ENCODE measurements around the gene ARMC2. TPM values are rescaled to one million over a fixed set of nuclear protein-coding genes. Genes with fewer than 3 reads are reported as not detected.

The ARMC2 gene
- total RNA-seq, 1 donor from 2014 or later: 5.2 TPM

DNA sequence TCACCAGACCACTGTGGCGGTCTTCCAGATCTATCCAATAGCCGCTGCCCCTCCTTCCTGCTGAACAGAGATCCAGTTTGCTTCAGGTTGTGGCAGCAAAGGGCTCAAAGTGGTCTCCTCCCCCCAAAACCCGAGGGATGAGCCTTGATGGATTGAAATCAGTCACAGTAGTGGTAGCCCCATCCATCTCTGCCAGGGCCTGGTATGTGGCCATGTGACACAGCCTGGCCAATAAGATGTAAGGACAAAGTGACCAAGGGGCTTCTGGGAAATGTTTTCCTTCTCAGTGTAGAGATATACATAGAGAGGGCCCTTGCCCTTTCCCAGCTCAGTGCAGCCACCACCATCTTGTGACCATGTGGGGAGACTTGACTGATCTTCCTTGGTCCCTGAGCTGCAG is 4.1 kb upstream of the ARMC2 start:
- Mint-ChIP-seq H3K27ac (ENCODE audit: unreplicated experiment) (no peak overlapping the region), H3K9me3 (ENCODE audit: unreplicated experiment) (no peaks in the 10 kb centered on the region), H3K27me3 (ENCODE audit: low read depth, unreplicated experiment) (peaks cover 16% of the 10 kb centered on the region), H3K4me3 (ENCODE audit: unreplicated experiment) (no peak overlapping the region), H3K36me3 (ENCODE audit: low read depth, unreplicated experiment) (no peaks in the 10 kb centered on the region), H3K4me1 (ENCODE audit: low read depth, unreplicated experiment) (peaks cover 3% of the 10 kb centered on the region)
- no peaks in the 10 kb centered on the region for H4K20me1 ChIP-seq (ENCODE audit: insufficient read depth, low read length)
- H3K27me3 ChIP-seq (ENCODE audit: insufficient read depth, low read length): peaks cover 2% of the 10 kb centered on the region
- H3K27ac ChIP-seq (ENCODE audit: low read depth, low read length): no peak overlapping the region
- no peaks in the 10 kb centered on the region for H3K9me3 ChIP-seq (ENCODE audit: insufficient read depth, low read depth, low read length)
- FAIRE-seq (no peak), DNase-seq (ENCODE audit: low read depth) (no peak)
- no peak overlapping the region for H3K4me3 ChIP-seq (ENCODE audit: insufficient read depth, low read depth, low read length)
- TF ChIP-seq EZH2 (IDR thresholded peaks at IDR 0.05; ENCODE audit: insufficient read depth, low read length): no peak
- TF ChIP-seq, protein P1, sequence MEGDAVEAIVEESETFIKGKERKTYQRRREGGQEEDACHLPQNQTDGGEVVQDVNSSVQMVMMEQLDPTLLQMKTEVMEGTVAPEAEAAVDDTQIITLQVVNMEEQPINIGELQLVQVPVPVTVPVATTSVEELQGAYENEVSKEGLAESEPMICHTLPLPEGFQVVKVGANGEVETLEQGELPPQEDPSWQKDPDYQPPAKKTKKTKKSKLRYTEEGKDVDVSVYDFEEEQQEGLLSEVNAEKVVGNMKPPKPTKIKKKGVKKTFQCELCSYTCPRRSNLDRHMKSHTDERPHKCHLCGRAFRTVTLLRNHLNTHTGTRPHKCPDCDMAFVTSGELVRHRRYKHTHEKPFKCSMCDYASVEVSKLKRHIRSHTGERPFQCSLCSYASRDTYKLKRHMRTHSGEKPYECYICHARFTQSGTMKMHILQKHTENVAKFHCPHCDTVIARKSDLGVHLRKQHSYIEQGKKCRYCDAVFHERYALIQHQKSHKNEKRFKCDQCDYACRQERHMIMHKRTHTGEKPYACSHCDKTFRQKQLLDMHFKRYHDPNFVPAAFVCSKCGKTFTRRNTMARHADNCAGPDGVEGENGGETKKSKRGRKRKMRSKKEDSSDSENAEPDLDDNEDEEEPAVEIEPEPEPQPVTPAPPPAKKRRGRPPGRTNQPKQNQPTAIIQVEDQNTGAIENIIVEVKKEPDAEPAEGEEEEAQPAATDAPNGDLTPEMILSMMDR (IDR thresholded peaks at IDR 0.05; ENCODE audit: insufficient read depth, low read depth, low read length): no peak
- no peak overlapping the region for H3K9ac ChIP-seq (ENCODE audit: low read length)
- H3K36me3 ChIP-seq (ENCODE audit: insufficient read depth, low read length): no peaks in the 10 kb centered on the region
- H2AFZ ChIP-seq (ENCODE audit: low read depth, low read length): no peak overlapping the region
- peaks cover 5% of the 10 kb centered on the region for H3K79me2 ChIP-seq (ENCODE audit: insufficient read depth, low read length)
- peaks cover 3% of the 10 kb centered on the region for H3K4me1 ChIP-seq (ENCODE audit: insufficient read depth, low read length)
- H3K4me2 ChIP-seq (ENCODE audit: low read length): no peak overlapping the region

DNA sequence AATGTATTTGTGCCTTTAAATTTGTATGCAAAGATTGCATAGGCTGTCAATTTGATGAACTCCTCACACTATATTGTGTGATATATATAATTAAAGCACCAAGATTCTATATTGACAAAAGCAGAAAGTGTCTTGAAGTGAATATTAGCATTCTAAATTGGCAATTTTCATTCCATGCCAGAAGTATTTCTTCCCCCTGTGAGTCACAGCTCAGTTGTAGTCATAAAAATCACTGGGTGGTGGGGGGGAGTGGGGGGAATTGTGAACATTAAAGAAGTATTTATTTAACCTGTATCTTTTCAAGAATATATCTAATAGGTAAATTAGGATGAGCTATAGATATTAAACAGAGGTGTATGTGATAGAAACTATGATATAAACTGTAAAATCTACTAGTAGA is 3.1 kb upstream of the ARMC2 start:
- H3K4me1 Mint-ChIP-seq (ENCODE audit: low read depth, unreplicated experiment): peaks cover 3% of the 10 kb centered on the region
- no peak for FAIRE-seq
- H3K27me3 Mint-ChIP-seq (ENCODE audit: low read depth, unreplicated experiment): peaks cover 12% of the 10 kb centered on the region
- no peaks in the 10 kb centered on the region for H3K36me3 ChIP-seq (ENCODE audit: insufficient read depth, low read length)
- peaks cover 5% of the 10 kb centered on the region for H3K79me2 ChIP-seq (ENCODE audit: insufficient read depth, low read length)
- H3K4me2 ChIP-seq (ENCODE audit: low read length): no peak overlapping the region
- no peak overlapping the region for H3K9ac ChIP-seq (ENCODE audit: low read length)
- H3K36me3 Mint-ChIP-seq (ENCODE audit: low read depth, unreplicated experiment): no peaks in the 10 kb centered on the region
- H3K27me3 ChIP-seq (ENCODE audit: insufficient read depth, low read length): peaks cover 2% of the 10 kb centered on the region
- no peak overlapping the region for H2AFZ ChIP-seq (ENCODE audit: low read depth, low read length)
- H3K27ac ChIP-seq (ENCODE audit: low read depth, low read length): no peak overlapping the region
- no peaks in the 10 kb centered on the region for H3K9me3 Mint-ChIP-seq (ENCODE audit: unreplicated experiment)
- H3K9me3 ChIP-seq (ENCODE audit: insufficient read depth, low read depth, low read length): no peaks in the 10 kb centered on the region
- H3K4me3 Mint-ChIP-seq (ENCODE audit: unreplicated experiment): no peak overlapping the region
- no peak overlapping the region for H3K4me3 ChIP-seq (ENCODE audit: insufficient read depth, low read depth, low read length)
- TF ChIP-seq, protein P1 (IDR thresholded peaks at IDR 0.05; ENCODE audit: insufficient read depth, low read depth, low read length): no peak
- TF ChIP-seq EZH2 (IDR thresholded peaks at IDR 0.05; ENCODE audit: insufficient read depth, low read length): no peak
- no peak for DNase-seq (ENCODE audit: low read depth)
- no peaks in the 10 kb centered on the region for H4K20me1 ChIP-seq (ENCODE audit: insufficient read depth, low read length)
- H3K4me1 ChIP-seq (ENCODE audit: insufficient read depth, low read length): peaks cover 3% of the 10 kb centered on the region
- no peak overlapping the region for H3K27ac Mint-ChIP-seq (ENCODE audit: unreplicated experiment)

DNA sequence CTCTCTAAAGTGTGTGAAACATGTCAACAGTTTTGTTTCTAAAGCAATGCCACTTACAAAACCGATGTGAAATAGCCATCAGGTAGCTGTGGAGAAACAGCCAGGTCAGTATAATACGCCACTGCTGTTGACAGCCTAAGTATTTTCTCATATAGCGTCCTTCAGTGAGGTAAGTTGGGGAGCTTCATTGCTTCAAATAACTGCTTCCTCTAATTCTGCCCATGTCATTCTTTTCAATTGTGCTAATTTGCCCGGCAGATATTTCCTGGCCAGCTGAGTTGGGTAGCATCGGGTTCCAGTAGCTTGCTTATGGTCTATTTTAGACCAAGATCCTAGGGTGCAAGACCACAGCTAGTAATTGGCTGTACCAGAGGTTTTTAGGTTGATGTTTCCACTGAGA is 2.1 kb upstream of the ARMC2 start:
- no peaks in the 10 kb centered on the region for H4K20me1 ChIP-seq (ENCODE audit: insufficient read depth, low read length)
- H3K27ac ChIP-seq (ENCODE audit: low read depth, low read length): no peak overlapping the region
- no peak overlapping the region for H2AFZ ChIP-seq (ENCODE audit: low read depth, low read length)
- DNase-seq (ENCODE audit: low read depth) (no peak), FAIRE-seq (no peak)
- H3K4me3 ChIP-seq (ENCODE audit: insufficient read depth, low read depth, low read length): no peak overlapping the region
- TF ChIP-seq, protein P1 (IDR thresholded peaks at IDR 0.05; ENCODE audit: insufficient read depth, low read depth, low read length): no peak
- no peak for TF ChIP-seq EZH2 (IDR thresholded peaks at IDR 0.05; ENCODE audit: insufficient read depth, low read length)
- H3K9me3 Mint-ChIP-seq (ENCODE audit: unreplicated experiment): no peaks in the 10 kb centered on the region
- no peaks in the 10 kb centered on the region for H3K9me3 ChIP-seq (ENCODE audit: insufficient read depth, low read depth, low read length)
- H3K4me1 Mint-ChIP-seq (ENCODE audit: low read depth, unreplicated experiment): peaks cover 3% of the 10 kb centered on the region
- H3K27ac Mint-ChIP-seq (ENCODE audit: unreplicated experiment): no peak overlapping the region
- H3K9ac ChIP-seq (ENCODE audit: low read length): no peak overlapping the region
- H3K27me3 ChIP-seq (ENCODE audit: insufficient read depth, low read length): peaks cover 2% of the 10 kb centered on the region
- H3K4me1 ChIP-seq (ENCODE audit: insufficient read depth, low read length): peaks cover 3% of the 10 kb centered on the region
- H3K4me3 Mint-ChIP-seq (ENCODE audit: unreplicated experiment): no peak overlapping the region
- H3K36me3 Mint-ChIP-seq (ENCODE audit: low read depth, unreplicated experiment): no peaks in the 10 kb centered on the region
- no peak overlapping the region for H3K4me2 ChIP-seq (ENCODE audit: low read length)
- peaks cover 5% of the 10 kb centered on the region for H3K79me2 ChIP-seq (ENCODE audit: insufficient read depth, low read length)
- peaks cover 14% of the 10 kb centered on the region for H3K27me3 Mint-ChIP-seq (ENCODE audit: low read depth, unreplicated experiment)
- H3K36me3 ChIP-seq (ENCODE audit: insufficient read depth, low read length): no peaks in the 10 kb centered on the region
